HG03575 (cell line): ENCODE measurements around the gene SPON2.

Experiments used
- ATAC-seq: cut with Tn5 transposase; IDR thresholded peaks from one replicate; pipeline ENCODE4 v1.9.1; 2021; ENCODE audit not compliant: unreplicated experiment, insufficient number of reproducible peaks, low FRiP score; ENCODE audit errors: extremely low read depth

Gene SPON2

GRCh38 chr4:1177274-1178141, 5.1 kb upstream of the SPON2 start:
- ATAC-seq = no peak

DNA sequence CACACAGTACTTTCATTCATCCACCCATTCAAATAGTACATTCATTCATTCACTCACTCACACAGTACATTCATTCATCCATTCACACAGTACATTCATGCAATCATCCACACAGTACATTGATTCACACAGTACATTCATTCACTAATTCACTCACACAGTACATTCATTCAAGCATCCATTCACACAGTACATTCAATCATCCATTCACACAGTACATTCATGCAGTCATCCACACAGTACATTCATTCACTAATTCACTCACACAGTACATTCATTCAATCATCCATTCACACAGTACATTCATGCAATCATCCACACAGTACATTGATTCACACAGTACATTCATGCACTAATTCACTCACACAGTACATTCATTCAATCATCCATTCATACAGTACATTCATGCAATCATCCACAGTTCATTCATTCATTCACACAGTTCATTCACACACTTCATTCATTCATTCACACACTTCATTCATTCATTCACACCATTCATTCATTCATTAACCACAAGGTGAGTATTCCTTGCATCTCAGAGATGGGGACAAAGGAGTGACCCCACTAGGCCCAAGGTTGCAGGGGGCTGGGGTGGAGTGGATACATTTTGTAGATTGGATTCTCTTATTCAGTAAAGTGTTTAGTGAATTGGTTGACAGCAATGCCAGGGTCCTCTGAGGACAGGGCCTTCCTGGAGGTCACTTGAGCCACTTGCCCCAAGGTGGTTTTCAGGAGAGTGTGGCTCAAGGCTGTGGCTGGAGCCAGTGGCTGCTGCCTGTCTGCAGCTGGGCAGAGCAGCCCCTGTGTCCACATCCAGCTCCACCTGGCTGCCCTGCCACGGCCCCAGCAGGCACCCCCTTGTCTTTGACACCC, 4.3 kb upstream of the SPON2 start:
- ATAC-seq = no peak

DNA sequence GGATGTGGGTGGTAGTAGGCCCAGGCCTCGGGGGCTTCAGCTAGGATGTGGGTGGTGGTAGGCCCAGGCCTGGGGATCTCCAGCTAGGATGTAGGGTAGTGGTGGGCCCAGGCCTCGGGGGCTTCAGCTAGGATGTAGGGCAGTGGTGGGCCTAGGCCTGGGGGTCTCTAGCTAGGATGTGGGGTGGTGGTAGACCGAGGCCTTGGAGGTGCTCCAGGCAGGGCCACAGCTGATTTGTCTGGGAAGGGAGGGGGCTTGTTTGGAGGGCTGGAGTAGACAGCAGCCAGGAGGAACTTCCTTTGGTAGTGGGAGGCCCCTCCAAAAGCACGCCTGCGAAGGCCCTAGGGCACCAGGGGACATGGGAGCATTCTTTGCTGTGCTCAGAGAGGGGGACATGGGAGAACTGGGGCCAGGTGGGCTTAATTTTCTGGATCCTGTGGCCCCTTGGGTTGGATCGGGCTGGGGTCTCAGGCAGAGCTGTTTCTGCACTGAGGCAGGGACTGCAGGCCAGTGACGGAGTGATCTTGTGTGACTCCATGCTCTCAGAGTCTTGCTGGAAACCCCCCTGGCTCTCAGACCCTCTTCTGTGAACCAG, 3.3 kb upstream of the SPON2 start:
- no peak for ATAC-seq

DNA sequence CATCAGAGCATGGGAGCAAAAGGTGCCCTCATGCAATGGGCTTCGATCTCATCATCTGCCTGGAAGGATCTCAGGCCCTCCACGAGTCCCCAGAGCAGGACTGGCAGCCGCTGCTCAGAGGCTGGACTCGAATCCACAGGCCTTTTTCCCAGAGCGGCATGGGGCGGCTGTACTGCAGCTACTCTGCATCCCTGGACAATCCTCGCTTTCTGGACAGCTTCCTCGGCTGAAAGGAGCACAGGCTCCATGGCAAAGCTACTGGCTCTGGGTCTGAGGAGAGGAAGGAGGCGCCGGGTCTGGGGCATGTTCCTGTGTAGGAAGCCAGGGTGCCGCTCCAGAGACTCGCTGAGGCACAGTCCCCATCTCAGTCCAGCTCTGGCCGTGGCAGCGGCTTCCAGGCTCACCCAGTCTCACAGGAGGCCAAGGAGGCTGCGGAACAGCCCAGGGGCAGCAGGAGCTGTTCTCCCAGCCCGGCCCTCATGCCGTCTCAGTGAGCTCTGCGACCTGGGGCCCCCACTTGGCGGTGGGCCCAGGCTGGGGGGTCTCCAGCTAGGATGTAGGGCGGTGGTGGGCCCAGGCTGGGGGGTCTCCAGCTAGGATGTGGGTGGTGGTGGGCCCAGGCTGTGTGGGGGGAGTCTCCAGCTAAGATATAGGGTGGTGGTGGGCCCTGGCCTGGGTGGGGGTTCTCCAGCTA, 2.7 kb upstream of the SPON2 start:
- no peak for ATAC-seq

- no peak for ATAC-seq
Measured at GRCh38 chr4:1172971-1173757, 781 bp upstream of the SPON2 start.

DNA sequence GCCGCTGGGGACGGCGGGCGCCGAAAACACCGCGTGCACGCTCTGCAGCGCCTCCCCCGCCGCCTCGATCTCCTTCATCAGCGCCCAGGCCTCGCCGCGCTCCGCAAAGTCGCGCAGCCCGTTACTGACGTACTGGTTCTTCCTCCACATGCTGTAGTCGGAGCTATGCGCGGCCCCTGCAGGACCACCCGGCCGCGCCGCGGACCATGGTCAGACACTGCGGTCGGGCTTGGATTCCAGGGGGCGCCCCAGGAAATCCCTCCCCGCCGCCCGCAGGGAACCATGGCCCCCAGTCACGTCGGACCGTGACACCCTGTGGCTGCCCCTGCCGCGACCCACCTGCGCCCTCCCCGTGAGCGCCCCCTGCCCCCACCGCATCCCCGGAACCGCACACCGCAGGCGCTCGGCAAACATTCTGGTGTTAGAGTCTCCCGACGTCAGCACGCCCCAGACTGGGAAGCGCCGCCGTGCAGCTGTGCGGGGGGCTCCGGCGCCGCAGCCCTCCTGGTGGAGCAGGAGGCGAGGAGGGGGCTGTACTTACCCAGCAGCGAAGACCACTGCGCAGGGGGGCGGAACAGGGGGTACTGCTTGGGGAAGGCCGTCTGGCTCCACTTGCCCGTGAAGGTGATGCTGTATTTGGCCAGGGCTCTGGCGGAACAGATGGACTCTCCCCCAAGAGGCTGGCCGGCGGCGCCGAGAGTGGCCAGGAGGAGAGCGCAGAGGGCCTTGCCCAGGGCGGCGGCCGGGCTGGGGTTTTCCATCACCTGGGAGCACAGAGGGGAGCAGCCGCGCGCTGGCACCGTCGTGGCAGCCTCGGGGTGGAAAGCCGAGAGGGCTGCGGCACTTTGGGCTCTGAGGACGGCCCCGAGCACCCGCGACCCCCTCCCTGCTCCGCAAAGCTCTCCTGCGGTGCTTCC, 814 bp downstream of the SPON2 start:
- ATAC-seq = no peak

- ATAC-seq = no peak
Measured at GRCh38 chr4:1170976-1171310, 1.4 kb downstream of the SPON2 start.

- ATAC-seq = no peak
Measured at GRCh38 chr4:1170156-1170975, 2.0 kb downstream of the SPON2 start.

DNA sequence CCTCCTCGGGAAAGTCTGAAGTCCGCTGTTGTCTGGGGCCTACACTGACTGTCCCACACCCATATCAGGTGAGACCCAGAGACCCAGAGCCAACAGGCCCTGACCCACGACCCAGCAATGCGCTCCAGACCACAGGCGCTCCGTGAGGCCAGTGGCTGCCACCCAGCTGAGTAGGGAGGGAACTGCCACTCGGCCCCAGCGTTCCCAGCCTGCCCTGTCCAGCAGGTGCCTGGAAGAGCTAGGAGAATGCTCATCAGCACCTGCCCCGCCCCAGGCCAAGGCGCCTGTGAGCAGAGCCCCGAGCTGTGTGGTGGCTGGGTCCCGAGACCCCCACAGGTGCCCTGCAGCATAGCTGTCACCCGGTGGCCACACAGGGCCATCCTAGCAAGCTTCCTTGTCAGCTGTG, 2.7 kb downstream of the SPON2 start:
- no peak for ATAC-seq

- ATAC-seq = no peak
Measured at GRCh38 chr4:1169171-1169671, 3.2 kb downstream of the SPON2 start.

- no peak for ATAC-seq
Measured at GRCh38 chr4:1168191-1169101, 3.9 kb downstream of the SPON2 start.

DNA sequence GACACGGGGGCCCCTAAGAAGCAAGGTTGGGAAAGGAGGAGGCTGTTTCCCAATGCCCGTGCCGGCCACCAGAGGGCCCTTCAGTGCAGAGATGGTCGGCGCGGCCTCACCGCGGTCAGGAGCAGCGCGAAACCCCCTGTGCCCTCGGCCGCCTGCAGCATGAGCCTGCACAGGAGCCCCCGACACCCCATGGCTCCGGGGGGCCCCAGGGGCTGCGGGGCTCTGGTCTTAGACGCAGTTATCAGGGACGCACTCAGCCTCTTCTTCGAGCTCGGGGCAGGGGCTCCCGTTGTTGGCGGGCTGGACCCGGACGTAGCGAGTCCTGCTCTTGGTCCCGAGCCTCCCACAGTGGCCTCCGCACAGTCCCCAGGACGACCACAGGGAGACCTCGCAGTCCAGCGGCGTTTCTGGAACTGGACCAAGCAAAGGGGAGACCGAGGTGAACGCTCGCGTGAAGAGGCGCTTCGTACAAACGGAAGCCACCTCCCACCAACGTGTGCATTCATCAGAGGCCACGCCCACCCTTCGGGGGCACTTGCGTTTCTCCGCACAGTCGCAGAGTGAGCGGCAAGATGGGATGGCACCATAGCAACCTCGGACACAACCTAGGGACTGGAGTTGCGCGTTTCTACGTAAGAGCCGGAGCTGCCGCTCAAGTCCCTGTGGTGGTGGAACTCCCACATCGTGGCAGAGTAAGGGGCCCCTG, 5.0 kb downstream of the SPON2 start:
- no peak for ATAC-seq

DNA sequence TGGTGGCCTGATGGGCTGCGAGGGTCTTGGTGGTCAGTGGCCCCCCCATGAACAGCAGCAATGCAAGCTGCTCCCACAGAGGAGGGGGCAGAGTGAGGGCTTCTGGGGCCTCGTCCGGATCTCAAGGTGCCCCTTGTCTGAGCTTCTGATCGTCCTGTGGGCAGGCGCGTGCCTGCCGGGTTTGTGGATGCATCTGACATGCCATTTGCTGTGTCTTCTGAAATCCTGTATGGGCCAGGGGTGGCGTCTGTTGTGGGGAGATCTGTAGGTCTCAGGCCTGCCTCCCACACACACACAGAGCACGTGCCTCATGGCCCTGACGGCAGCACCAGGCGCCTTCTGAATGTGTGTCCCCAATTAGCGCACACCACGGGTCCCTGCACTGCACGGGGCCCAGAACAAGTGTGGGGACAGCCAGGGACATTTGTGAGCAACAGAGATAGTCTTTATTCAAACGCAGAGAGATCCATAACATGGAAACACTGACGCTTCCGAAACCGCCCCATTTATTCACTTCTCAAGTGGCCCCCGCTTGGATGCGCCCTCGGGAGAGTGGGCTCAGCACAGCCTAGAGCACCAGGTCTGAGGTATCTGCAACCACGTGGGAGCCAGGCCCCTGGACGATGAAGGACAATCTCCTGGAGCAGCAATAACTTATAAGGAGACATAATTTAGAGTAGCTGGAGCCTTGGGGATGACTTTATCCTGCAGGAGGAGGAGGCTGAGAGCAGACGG, 5.7 kb downstream of the SPON2 start:
- ATAC-seq = no peak

DNA sequence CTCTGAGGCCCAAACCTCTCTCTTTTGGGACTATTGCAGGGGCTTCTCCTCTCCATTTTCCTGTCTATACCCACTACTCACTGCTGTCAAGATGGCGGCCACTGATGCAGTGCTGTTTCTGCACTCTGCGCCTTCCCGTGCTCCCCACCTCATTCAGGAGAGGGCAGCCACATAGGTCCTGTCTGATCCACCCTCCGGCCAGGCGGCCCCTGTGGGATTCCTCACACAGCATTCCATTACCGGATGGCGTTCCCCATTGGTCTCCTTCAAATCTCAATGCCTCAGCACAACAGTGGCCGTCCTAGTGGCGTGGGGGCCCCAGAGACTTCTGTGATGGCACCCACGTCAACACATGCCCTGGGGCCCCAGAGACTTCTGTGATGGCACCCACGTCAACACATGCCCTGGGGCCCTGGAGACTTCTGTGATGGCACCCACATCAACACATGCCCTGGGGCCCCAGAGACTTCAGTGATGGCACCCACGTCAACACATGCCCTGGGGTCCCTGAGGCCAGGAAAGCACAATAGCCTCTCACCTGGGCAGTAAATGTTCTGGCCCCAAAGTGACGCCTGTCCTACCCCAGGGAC, 7.3 kb downstream of the SPON2 start:
- no peak for ATAC-seq
